IMR-90 (cell line): ENCODE results near the gene TPM3.

Experiments used
- FOS ChIP-seq: fragments of 150-350 bp; IDR thresholded peaks from 2 replicates; pipeline ENCODE4 v1.6.1; 2016; ENCODE audit warnings: low read depth, low read length
- MAZ ChIP-seq: IDR thresholded peaks from 2 replicates; pipeline ENCODE4 v1.6.1; 2012; ENCODE audit warnings: low read depth, mild to moderate bottlenecking, low read length, improper control_type of control experiment, moderate library complexity, borderline replicate concordance
- MXI1 ChIP-seq: IDR thresholded peaks from 2 replicates; pipeline ENCODE4 v1.6.1; 2012; ENCODE audit warnings: low read depth, mild to moderate bottlenecking, low read length, moderate library complexity, borderline replicate concordance
- POLR2A ChIP-seq: IDR thresholded peaks from 2 replicates; pipeline ENCODE4 v1.6.1; 2012; ENCODE audit warnings: mild to moderate bottlenecking, low read depth, low read length
- RAD21 ChIP-seq: IDR thresholded peaks from 2 replicates; pipeline ENCODE4 v1.6.1; 2012; ENCODE audit warnings: low read length, improper control_type of control experiment
- RCOR1 ChIP-seq: IDR thresholded peaks from 2 replicates; pipeline ENCODE4 v1.6.1; 2012; ENCODE audit warnings: mild to moderate bottlenecking, low read length, improper control_type of control experiment; ENCODE audit not compliant: insufficient replicate concordance
- SMC3 ChIP-seq: fragments of 150-350 bp; IDR thresholded peaks from 2 replicates; pipeline ENCODE4 v1.6.1; 2016; ENCODE audit warnings: low read depth, mild to moderate bottlenecking, antibody characterized with exemption, low read length, moderate library complexity
- TF ChIP-seq, protein P1 (sequence below): conservative IDR thresholded peaks from 2 replicates; pipeline ENCODE4 v1.5.1; 2012; ENCODE audit warnings: mild to moderate bottlenecking, low read depth, low read length, improper control_type of control experiment

- TF ChIP-seq, protein P1, sequence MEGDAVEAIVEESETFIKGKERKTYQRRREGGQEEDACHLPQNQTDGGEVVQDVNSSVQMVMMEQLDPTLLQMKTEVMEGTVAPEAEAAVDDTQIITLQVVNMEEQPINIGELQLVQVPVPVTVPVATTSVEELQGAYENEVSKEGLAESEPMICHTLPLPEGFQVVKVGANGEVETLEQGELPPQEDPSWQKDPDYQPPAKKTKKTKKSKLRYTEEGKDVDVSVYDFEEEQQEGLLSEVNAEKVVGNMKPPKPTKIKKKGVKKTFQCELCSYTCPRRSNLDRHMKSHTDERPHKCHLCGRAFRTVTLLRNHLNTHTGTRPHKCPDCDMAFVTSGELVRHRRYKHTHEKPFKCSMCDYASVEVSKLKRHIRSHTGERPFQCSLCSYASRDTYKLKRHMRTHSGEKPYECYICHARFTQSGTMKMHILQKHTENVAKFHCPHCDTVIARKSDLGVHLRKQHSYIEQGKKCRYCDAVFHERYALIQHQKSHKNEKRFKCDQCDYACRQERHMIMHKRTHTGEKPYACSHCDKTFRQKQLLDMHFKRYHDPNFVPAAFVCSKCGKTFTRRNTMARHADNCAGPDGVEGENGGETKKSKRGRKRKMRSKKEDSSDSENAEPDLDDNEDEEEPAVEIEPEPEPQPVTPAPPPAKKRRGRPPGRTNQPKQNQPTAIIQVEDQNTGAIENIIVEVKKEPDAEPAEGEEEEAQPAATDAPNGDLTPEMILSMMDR = no peak
- TF ChIP-seq POLR2A = no peak
- no peak for TF ChIP-seq SMC3
- TF ChIP-seq RCOR1 = peak; percentile 69
- no peak for TF ChIP-seq RAD21
- no peak for TF ChIP-seq MXI1
- no peak for TF ChIP-seq MAZ
- TF ChIP-seq FOS = peak; percentile 52; the same call in 1 of the 2 replicates
Measured at GRCh38 chr1:154213274-154213673, 21.4 kb upstream of the TPM3 start.
